Activated CD4-positive, alpha-beta T cell treated with anti-CD3 and anti-CD28 coated beads, Interleukin-2, amount 50 U/mL, for 16 hours (primary cell): ENCODE results near the gene GSTA1.
"Not testable (repeated sequence)": the region's sequence is repeated elsewhere in the genome, so short reads cannot be mapped to it uniquely, and the experiment has no call there.

ENCODE experiments used
- DNase-seq: peaks from one replicate; pipeline ENCODE4 v3.0.0-alpha.2; 2020

Gene GSTA1

DNA sequence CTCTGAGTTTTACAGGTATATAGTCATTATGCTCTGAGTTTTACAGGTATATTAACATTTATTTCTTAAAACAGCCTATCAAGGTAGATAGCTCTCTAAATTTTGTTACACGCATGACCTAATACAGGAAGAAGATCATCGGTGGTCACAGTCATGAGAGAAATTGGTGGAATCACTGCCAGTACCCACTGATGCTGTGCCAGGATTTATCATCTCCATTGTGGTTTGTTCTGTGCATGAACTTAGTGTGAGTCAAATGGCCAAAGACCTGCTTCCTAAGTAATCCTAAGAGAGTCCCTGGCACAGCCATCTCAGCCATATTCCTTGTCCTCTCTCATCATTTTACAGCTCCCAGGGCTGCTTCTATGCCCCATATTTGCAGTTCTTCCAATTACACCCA lies 50.5 kb downstream of the GSTA1 start:
- DNase-seq: not testable (repeated sequence)

GRCh38 chr6:52752310-52752709 lies 51.3 kb downstream of the GSTA1 start:
- DNase-seq: no peak

DNA sequence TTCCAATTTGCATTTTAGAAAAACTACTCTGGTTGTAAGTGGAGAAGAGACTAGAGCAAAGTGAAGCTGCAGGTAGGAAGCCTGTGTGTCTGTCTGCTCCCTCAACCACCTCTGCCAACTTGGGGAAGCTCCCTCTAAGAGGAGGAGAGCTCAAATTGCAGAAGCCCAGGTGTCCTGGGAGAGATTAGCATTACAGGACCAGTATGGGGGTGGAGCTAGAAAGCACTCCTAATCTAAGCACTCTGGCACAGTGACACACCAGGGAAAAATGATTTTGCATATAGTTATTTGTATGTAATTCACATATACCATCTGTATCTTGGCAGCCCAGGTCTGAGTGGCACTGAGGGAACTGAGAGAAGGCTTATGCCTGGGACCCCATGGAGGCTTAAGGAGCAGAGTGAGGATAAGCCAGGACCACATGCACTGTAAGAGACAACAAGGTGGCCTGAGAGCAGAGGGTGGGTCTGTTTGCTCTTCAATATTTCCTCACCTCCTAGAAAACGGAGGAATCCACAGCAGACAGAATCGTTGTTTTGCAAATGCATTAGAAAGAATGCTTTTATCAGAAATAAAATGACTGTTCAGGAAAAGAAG lies 54.0 kb downstream of the GSTA1 start:
- no peak for DNase-seq

DNA sequence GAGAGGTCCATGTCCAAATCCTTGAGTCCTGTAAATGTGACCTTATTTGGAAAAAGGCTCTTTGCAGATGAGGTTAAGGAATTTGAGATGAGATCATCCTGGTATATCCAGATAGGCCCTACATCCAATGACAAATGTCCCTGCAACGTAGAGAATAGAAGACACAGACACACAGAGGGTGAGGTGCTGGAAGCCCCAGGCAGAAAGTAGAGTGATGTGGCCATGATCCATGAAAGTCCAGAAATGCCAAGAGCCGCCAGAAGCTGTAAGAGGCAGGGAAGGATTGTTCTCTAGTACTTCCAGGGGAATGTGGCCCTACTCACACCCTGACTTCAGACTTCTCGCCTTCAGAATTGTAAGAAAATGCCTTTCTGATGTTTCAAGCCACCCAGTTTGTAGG lies 56.3 kb downstream of the GSTA1 start:
- not testable (repeated sequence) for DNase-seq

GRCh38 chr6:52746213-52746612 lies 57.4 kb downstream of the GSTA1 start:
- no peak for DNase-seq

DNA sequence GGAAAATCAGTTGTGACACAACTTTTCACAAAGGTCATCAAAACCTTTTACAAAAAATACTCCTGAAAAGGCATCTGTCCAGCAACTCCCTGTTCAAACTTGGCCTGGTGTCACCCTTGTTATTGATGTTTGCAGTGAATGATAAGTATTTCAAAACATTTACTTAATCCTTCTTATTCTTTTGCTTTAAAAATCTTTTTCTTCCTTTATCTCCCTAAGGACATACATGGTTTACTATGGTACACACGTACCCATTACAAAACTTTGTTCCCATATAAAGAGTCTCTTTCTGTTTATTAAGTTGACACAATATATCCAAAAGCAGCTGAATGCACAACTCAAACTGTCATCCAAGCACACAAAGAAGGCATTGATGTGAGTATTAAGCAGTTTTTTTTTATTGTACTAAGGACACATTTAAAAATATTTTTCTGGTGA lies 57.8 kb downstream of the GSTA1 start:
- DNase-seq: no peak

- no peak for DNase-seq
Measured at GRCh38 chr6:52741872-52742271, 61.7 kb downstream of the GSTA1 start.
